Osteocyte (in vitro differentiated cells): ENCODE measurements around the gene FBXO38. TPM values are rescaled to one million over a fixed set of nuclear protein-coding genes. Genes with fewer than 3 reads are reported as not detected.

ENCODE experiments used
- DNase-seq: peaks from one replicate; pipeline ENCODE4 v3.0.0; 2021; ENCODE audit warnings: mixed read lengths; ENCODE audit not compliant: unreplicated experiment; ENCODE audit errors: extremely low spot score
- H3K27ac Mint-ChIP-seq: one replicate; pipeline ENCODE4 v1.8.0; 2021; ENCODE audit warnings: mild to moderate bottlenecking, mixed read lengths; ENCODE audit not compliant: unreplicated experiment
- H3K27me3 Mint-ChIP-seq: one replicate; pipeline ENCODE4 v1.8.0; 2021; ENCODE audit warnings: mixed read lengths; ENCODE audit not compliant: unreplicated experiment
- H3K36me3 Mint-ChIP-seq: one replicate; pipeline ENCODE4 v1.8.0; 2021; ENCODE audit warnings: mixed read lengths; ENCODE audit not compliant: unreplicated experiment
- H3K4me1 Mint-ChIP-seq: one replicate; pipeline ENCODE4 v1.8.0; 2021; ENCODE audit warnings: mixed read lengths; ENCODE audit not compliant: unreplicated experiment
- H3K4me3 Mint-ChIP-seq: one replicate; pipeline ENCODE4 v1.8.0; 2021; ENCODE audit warnings: mild to moderate bottlenecking, moderate library complexity, mixed read lengths; ENCODE audit not compliant: unreplicated experiment
- H3K9me3 Mint-ChIP-seq: one replicate; pipeline ENCODE4 v1.8.0; 2021; ENCODE audit warnings: mixed read lengths; ENCODE audit not compliant: unreplicated experiment
- total RNA-seq: library from RNA; stranded (reverse); gene quantifications from 2 replicates; pipeline ENCODE4 v1.2.1, GENCODE V29; 2021
- TF ChIP-seq, protein P1 (sequence below): fragments of 200-600 bp; sonication (generic); IDR thresholded peaks from 2 replicates; pipeline ENCODE4 v1.5.0; 2021; ENCODE audit warnings: antibody characterized with exemption, mild to moderate bottlenecking, moderate library complexity

The FBXO38 gene
- total RNA-seq, 1 donor from 2014 or later = 50.1 TPM

DNA sequence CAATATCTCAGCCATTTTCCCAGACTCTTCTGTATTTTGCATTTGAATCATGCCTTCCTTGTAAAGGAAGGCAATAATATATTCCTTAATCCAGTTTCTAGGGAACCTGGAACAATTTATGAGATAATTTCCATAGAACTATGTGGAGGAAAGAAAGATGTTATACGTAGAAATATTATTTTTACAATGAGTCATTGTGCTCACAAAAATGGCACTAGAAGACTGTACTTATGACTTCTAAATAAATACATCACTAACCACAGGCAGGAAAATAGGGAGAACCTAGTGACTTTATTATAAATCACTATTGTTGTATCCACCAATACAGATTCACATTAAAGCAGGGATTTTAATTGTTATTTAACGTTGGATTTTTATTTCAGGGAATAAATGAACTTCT lies 87.6 kb downstream of the FBXO38 start:
- TF ChIP-seq, protein P1, sequence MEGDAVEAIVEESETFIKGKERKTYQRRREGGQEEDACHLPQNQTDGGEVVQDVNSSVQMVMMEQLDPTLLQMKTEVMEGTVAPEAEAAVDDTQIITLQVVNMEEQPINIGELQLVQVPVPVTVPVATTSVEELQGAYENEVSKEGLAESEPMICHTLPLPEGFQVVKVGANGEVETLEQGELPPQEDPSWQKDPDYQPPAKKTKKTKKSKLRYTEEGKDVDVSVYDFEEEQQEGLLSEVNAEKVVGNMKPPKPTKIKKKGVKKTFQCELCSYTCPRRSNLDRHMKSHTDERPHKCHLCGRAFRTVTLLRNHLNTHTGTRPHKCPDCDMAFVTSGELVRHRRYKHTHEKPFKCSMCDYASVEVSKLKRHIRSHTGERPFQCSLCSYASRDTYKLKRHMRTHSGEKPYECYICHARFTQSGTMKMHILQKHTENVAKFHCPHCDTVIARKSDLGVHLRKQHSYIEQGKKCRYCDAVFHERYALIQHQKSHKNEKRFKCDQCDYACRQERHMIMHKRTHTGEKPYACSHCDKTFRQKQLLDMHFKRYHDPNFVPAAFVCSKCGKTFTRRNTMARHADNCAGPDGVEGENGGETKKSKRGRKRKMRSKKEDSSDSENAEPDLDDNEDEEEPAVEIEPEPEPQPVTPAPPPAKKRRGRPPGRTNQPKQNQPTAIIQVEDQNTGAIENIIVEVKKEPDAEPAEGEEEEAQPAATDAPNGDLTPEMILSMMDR = no peak
- DNase-seq = no peak
- peak overlapping the region; percentile 56 for H3K27ac Mint-ChIP-seq
- no peaks in the 10 kb centered on the region for H3K36me3 Mint-ChIP-seq
- peaks cover 4% of the 10 kb centered on the region for H3K27me3 Mint-ChIP-seq
- H3K4me1 Mint-ChIP-seq = peaks cover 20% of the 10 kb centered on the region
- H3K9me3 Mint-ChIP-seq = no peaks in the 10 kb centered on the region
- H3K4me3 Mint-ChIP-seq = no peak overlapping the region

DNA sequence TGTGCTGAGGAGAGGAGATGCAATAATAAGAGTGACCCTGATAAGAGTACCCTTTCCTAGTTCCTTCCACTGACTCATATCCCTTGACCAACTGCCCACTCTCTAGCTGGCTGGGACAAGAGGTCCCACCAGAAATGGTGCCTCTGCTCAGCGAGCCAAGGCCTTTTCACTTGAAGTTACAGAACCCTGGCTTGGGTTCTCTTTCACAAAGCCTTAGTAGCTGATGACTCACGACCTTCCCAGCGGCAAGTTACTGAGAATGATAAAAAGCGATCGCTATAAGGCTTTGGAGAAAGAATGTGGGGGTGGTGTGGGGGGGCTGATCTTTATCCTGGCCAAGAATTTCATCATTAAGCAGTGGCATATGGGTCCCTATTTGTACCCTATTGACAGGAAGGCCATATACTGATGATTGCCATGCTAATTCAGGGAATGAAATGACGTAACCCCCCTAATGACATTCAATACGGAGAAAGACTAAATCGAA lies 90.3 kb downstream of the FBXO38 start:
- H3K36me3 Mint-ChIP-seq = no peaks in the 10 kb centered on the region
- H3K27ac Mint-ChIP-seq = no peak overlapping the region
- no peaks in the 10 kb centered on the region for H3K9me3 Mint-ChIP-seq
- H3K4me1 Mint-ChIP-seq = peaks cover 20% of the 10 kb centered on the region
- H3K27me3 Mint-ChIP-seq = peaks cover 21% of the 10 kb centered on the region
- DNase-seq = no peak
- TF ChIP-seq, protein P1 = no peak
- H3K4me3 Mint-ChIP-seq = no peak overlapping the region

DNA sequence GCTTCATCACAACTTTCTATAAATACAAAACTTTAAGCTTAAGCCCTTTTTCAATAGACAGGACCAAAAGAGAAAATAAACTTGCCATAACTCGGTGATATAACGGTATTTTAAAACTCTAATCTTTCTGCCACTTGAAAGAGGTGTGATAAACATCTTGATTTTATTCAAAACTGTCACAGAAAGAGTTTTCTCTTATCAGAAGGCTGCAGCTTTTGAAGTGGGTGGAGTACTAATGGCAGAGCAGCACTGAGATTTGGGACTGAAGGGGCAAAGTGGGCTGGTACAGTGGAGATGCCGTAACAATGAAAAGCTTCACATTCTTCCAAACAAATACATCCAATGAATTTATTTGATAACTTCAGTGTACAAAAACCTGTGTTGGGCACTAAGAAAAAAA lies 92.5 kb downstream of the FBXO38 start:
- Mint-ChIP-seq H3K27me3 (peaks cover 21% of the 10 kb centered on the region), H3K27ac (no peak overlapping the region), H3K4me1 (peaks cover 12% of the 10 kb centered on the region), H3K9me3 (no peaks in the 10 kb centered on the region), H3K36me3 (no peaks in the 10 kb centered on the region), H3K4me3 (no peak overlapping the region)
- DNase-seq = no peak
- TF ChIP-seq, protein P1 = no peak

DNA sequence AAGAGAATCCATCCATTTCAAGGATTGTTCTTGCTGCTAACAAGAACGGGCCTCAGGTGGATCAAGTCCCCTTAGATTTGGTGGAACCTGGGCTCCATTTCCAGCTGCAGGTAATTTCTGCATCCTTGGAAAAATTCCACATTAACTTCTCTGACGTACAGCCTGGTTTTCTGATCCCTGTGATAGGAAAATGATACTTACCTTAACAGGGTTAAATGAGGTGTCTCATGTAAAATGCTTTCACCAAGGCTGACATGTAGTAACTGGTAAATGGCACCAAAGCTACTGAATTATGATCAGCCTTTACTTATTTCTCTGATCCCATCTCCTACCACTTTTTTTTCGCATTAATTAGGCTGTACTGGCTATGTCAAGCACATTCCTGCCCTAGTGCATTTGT lies 93.7 kb downstream of the FBXO38 start:
- TF ChIP-seq, protein P1 = no peak
- H3K27ac Mint-ChIP-seq = no peak overlapping the region
- DNase-seq = no peak
- H3K4me1 Mint-ChIP-seq = peaks cover 3% of the 10 kb centered on the region
- no peaks in the 10 kb centered on the region for H3K36me3 Mint-ChIP-seq
- no peaks in the 10 kb centered on the region for H3K9me3 Mint-ChIP-seq
- H3K27me3 Mint-ChIP-seq = peaks cover 21% of the 10 kb centered on the region
- H3K4me3 Mint-ChIP-seq = no peak overlapping the region

DNA sequence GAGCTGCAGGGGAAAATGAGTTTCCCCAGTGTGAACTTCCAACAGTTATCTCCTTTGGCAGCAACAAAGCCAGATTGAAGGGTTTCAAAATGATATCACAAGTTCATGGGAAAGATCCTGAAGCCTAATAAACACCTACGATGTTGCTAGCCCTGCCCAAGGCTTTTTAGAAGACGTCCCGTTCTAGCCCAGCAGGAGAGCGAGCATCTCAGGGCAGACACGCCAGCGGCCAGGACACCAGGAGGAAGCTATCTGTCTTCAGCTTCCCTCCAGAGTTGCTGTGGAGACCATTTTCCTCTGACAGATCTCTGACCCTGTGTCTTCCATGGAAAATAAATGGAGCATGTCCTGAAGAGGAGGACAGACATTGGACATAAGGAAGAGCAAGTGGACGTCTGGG lies 98.4 kb downstream of the FBXO38 start:
- Mint-ChIP-seq H3K9me3 (no peaks in the 10 kb centered on the region), H3K4me1 (peaks cover 10% of the 10 kb centered on the region), H3K36me3 (no peaks in the 10 kb centered on the region), H3K27ac (no peak overlapping the region), H3K27me3 (peaks cover 20% of the 10 kb centered on the region), H3K4me3 (no peak overlapping the region)
- TF ChIP-seq, protein P1 = no peak
- no peak for DNase-seq
